COR-L47 (cell line): ENCODE measurements around the gene DDX10.
A peak's percentile ranks its signal among the peaks of the same experiment; 100 is the strongest.

ENCODE experiments used
- DNase-seq: peaks from one replicate; lab custom pipeline; 2025; lab: John Stamatoyannopoulos, UW

Gene DDX10

GRCh38 chr11:108943853-108944252 is 279.0 kb downstream of the DDX10 start:
- no peak for DNase-seq

- DNase-seq, result peak; percentile 1
These were observed 279.8 kb downstream of the DDX10 start for GRCh38 chr11:108944471-108945178.

GRCh38 chr11:108945341-108945740 is 280.5 kb downstream of the DDX10 start:
- DNase-seq, result no peak

GRCh38 chr11:108947654-108948570 is 283.0 kb downstream of the DDX10 start:
- DNase-seq, result no peak

DNA sequence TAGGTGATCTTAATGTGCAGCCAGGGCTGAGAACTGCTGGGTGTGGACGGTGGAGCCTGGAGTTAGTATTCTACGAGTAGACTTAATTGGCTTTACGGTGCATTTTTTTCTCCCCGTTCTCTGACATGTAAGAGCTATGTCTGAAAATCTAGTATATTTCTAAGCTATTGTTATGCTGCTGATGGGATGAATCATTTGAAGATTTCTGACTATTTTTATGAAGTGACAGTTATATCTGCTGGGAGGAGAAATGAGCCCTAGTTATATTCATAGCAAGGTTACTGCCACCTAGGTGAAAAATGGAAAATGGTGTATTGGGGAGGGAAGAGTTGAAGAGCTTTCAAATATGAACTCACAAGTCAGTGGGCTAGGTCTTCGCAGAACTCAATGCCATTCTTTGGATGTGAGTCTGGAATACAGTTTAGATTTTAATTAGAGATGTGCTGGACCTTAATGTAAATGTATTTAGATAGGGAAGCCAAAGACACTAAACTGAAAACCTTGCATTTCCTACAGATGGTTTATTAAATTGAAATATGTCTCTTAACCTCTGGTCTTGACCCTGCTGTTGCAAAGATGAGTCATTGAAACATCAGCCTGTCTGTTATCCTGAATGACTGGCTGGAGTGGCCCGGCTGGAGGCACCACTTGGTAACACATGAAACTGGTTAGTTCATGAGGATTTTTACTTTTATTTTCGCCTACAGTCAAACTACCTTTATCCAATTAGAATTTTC is 293.7 kb downstream of the DDX10 start:
- DNase-seq, result no peak

DNA sequence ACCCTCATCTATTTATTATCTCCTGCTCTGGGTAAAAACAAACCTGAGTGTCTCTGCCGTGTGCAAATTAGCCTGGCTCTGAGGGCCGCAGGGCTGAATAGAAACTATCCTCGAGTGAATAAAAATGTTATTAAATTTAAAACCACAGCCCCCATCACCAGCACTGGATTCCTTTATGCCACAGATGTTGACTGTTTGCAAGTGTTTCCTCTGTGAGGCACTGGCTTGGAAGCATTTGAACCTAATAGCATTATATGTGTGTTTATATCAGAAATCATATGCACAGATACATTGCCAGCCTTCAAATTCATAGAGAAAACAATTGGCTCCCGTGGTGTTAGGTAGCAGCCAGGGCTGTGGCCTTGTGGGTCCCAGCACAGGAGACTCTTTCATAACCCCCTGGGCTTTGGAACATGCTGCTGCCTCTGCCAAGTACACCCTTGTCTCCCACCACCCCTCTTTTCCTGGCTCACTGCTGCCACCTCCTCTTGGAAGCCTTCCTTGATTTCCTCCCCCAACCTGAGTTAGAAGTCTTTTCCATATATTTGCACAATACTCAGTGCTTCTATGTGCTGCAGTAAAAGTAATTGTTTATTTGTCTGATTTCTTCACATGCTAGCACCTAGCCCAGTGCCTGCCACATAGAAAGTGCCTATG is 294.4 kb downstream of the DDX10 start:
- DNase-seq, result no peak

DNA sequence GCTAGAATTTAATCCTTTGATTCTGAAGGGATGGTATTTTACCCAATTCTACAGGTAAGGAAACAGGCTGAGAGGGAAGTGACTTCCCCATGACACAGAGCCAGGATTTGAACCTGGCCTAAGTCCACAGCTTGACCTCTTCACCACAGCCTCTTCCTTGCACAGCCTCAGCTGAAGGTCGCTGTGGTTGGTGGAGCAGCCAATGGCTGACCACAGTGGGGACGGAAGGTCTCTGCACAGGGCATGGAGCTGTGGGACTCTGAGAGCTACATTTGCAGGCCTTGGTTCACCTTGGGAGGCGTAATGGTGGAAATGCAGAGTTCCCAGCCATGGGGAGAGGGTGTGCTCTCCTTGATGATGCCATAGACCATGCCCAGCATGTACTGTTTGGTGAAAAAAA is 295.0 kb downstream of the DDX10 start:
- no peak for DNase-seq

DNA sequence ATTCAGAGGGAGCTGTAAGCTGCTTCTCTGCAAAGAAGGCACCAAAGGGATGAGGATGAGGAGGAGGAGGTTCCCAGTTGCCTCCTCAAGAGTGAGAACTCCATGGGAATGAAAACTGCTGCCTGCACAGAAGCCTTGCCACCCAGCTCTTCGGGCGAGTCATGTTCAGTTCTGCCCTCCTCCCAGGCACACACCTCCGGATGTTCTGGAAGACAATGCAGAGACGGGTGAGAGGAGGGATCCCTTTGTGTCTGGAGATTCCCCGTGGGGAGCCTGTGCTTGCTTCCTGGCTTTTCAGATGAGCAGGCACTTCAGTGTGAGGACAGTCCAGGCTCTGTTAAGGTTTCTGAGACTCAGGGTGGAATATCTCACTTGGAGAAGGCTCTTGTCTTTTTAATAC is 295.6 kb downstream of the DDX10 start:
- DNase-seq, result peak; percentile 63

DNA sequence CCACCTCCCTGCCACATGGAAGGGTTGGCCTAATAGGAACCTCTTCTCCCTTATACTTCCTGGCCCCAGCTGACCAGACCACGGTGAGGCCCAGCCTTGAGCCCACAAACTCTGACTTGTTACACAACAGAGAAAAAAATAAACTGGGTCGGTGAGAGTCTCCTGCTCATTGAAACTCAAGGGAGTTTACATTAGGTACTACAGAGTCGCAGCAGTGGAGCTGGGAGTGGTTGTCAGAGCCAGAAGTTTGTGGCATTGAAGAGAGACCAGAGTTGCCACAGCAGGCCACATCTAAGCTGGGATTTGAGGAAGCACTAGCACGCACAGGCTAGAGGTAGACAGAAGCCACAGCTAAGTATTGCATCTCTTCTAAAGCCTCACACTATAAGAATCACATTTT is 296.2 kb downstream of the DDX10 start:
- no peak for DNase-seq

- DNase-seq, result no peak
These were observed 298.2 kb downstream of the DDX10 start for GRCh38 chr11:108963118-108963517.

DNA sequence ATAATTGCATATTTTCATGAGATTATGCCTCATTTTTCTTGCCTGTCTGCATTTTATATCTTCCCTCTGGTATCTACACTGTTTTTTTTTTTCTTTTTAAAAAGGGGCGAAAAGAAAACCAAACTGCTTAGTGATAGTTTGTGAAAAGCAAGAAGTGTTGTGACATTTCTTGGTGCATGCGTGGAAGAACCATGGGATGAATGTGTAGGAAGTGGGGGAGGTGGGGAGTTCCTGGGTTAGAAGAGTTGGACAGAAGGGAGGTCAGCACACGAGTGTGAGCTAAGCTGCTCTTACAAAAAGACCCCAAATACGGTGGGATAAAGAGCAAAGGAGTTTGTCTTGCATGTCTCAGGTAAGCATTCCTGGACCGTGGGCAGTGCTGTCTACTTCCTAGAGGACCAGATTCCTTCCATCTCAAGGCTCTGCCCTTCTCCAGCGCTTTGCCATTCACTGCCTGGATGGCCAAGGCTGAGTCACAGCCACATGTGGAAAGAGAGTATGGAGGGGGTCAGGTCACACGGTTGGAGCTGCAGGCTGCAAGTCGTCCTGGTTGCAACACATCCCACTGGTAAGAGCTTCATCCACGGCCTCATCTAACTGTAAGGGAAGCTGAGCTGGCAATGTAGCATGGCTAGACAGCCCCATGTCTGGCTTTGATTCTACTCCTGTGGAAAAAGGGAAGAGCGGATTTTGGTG is 300.6 kb downstream of the DDX10 start:
- no peak for DNase-seq

GRCh38 chr11:108966206-108966605 is 301.3 kb downstream of the DDX10 start:
- DNase-seq, result no peak

DNA sequence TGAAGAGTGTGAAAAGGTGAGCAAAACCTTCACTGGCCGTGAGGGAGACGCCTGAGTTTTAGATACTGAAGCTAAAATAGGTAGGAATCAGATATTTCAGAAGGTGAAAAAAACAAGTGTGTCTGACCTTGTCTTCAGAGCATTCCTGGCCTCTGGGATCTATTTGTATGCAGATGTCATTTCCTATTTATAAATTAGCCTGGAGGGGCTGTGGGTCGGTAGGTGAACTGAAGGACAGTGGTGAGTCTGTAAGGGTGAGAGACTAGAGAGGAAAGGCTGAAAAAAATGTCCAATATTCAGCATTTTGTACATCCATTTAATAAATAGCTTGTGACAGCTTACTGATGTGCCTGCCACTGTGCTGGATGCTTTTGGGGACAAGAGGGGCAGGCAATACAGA is 302.1 kb downstream of the DDX10 start:
- no peak for DNase-seq

DNA sequence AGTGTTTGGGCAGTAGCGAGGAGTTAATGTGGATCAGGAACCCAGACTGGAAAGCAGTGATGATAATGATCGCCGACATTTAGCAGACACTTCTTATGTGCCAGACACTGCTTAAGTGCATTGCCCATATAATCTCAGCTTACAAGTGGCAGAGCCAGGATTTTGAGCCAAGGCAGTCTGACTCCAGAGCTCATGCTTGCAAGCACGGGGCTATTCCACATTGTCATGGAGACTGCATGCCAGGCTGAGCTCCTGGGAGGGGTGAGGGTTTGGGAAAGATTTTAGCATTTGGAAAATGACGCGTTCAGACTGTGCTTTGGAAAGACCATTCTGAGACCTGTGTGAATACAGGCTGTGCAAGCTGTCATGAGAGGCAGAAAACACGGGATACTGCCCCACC is 302.7 kb downstream of the DDX10 start:
- no peak for DNase-seq

DNA sequence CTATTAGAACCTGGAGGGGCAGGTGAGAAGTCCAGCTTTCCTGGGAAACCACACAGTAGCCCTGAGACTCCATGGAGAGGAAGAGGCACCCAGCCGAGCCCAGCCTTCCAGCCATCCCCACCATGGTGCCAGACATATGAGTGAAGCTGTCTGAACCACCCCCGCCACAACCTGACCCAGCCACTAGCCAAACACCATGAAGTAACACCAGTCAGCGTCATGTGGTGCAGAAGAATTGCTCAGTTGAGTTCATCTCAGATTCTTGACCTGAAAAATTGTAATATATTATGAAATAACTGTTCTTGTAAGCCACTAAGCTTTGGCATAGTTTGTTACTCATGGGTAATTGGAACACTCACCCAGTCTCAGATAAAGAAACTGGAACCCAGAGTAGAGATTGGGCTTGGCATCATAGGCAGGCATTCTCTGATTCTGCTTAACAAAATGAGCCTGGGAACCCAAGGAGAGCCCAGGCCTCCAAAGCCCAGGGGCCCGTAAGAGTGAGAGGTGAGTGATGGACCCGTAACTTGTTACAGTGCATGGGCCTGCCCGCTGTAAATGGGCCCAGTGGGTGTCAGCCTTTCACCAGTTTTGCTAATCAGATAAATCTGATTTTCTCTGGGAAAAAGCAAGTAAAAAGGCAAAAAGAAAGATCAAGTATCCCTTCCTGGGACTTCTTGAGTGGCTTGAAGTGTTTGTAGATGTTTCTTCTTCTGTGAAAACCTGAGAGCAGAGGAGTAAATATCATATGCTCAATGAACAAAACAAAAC is 305.5 kb downstream of the DDX10 start:
- DNase-seq, result no peak

DNA sequence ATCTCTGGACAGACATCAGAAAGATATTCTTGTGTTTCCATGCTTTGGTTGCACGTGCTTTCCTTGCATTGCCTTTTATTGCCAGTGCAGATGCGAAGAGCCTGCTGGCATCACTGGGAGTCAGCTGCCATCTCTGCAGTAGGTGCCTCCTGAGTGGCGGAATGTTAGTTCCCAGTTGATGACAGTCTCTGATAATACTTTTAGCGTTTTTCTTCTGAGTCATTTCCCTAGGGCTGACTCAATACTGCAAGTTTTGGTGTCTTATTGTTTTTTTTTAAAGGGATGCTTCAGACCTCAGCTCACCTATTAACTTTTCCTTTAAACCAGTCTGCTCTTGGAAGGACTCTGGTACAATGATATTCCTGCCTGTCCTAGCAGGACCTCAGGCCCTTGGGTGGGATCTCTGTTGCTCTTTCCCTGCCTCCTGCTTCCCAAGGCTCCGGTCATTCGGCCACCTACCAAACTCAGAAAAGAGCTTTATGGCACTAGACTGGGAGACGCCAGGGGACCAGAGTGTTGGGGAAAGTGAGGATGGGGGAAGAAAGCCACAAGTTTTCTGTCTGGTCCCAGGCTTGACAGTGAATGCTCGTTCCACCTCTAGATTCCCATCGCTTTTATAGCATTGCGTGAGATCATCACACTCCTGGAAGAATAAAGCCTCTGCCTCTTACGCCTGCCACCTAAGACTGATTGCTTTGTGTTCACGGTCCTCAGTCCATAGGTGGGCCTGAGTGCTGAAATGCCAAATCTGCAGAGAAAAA is 308.7 kb downstream of the DDX10 start:
- no peak for DNase-seq

DNA sequence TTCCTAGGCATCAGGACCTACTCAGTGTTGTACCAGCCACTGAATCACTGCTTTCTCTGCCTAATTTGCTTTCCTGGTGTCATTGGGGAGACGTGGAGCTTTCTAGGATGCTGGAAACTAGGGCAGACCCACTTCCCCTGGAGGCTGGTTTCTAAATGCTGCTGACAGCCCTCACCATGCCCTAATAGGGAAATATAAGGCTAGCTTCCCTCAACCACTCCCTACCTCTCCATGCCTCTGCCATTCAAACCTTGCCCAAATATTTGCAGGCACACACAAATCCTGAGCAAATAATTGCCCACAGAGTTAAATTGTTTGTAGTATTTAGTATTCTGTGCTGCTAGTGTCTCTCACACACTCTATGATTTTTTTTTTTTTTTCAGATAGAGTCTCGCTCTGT is 310.2 kb downstream of the DDX10 start:
- peak; percentile 21 for DNase-seq

DNA sequence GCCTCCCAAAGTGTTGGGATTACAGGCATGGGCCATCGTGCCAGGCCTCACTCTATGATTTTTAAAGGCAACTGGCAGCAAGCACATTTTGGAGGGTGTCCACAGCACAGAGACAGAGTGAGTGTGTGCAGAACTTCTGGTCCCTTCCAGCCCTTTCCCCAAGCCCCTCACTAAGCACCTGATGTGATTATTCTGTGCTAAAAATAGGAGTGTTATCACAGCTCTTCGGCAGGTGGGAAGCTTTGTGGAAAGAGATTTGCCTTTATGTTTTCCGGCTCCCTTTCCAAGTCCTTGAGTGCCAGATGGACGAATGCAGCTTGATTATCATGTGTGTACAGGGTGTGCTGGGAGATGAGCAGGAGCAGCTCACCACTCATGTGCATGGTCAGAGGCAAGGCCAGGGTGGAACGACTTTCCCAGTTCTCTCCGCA is 310.8 kb downstream of the DDX10 start:
- no peak for DNase-seq

- no peak for DNase-seq
These were observed 319.0 kb downstream of the DDX10 start for GRCh38 chr11:108983636-108984420.
